ES-I3 (cell line): ENCODE data around the gene RUSF1.

Experiments
- H3K36me3 ChIP-seq: 2 replicates; pipeline ENCODE4 v1.6.1; 2013; ENCODE audit warnings: mild to moderate bottlenecking, low read length, control low read depth, moderate library complexity; ENCODE audit not compliant: insufficient read depth
- H3K4me1 ChIP-seq: 2 replicates; pipeline ENCODE4 v1.6.1; 2013; ENCODE audit warnings: mild to moderate bottlenecking, control low read depth, low read length; ENCODE audit not compliant: insufficient read depth
- H3K9ac ChIP-seq: 2 replicates; pipeline ENCODE4 v1.6.1; 2013; ENCODE audit warnings: low read depth, mild to moderate bottlenecking, low read length, moderate library complexity
- H3K9me3 ChIP-seq: 2 replicates; pipeline ENCODE4 v1.6.1; 2013; ENCODE audit warnings: mild to moderate bottlenecking, low read length, moderate library complexity; ENCODE audit not compliant: control insufficient read depth, insufficient read depth

Gene RUSF1

DNA sequence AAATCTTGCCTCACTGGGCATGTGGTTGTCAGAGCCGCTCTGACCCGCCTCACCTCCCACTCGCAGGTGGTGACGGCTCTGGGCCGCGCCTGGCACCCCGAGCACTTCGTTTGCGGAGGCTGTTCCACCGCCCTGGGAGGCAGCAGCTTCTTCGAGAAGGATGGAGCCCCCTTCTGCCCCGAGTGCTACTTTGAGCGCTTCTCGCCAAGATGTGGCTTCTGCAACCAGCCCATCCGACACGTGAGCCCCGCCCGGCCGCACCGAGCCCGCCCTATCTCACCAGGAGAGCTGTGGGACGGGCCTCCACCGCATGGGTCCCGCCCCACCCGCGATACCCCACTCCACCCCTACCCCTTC is 32.3 kb downstream of the RUSF1 start:
- H3K4me1 ChIP-seq: peaks cover 6% of the 10 kb centered on the region; the same call in 1 of the 2 replicates
- peak overlapping the region; percentile 84; the same call in 1 of the 2 replicates for H3K9ac ChIP-seq
- no peaks in the 10 kb centered on the region; the same call in 1 of the 2 replicates for H3K9me3 ChIP-seq
- H3K36me3 ChIP-seq: no peaks in the 10 kb centered on the region

DNA sequence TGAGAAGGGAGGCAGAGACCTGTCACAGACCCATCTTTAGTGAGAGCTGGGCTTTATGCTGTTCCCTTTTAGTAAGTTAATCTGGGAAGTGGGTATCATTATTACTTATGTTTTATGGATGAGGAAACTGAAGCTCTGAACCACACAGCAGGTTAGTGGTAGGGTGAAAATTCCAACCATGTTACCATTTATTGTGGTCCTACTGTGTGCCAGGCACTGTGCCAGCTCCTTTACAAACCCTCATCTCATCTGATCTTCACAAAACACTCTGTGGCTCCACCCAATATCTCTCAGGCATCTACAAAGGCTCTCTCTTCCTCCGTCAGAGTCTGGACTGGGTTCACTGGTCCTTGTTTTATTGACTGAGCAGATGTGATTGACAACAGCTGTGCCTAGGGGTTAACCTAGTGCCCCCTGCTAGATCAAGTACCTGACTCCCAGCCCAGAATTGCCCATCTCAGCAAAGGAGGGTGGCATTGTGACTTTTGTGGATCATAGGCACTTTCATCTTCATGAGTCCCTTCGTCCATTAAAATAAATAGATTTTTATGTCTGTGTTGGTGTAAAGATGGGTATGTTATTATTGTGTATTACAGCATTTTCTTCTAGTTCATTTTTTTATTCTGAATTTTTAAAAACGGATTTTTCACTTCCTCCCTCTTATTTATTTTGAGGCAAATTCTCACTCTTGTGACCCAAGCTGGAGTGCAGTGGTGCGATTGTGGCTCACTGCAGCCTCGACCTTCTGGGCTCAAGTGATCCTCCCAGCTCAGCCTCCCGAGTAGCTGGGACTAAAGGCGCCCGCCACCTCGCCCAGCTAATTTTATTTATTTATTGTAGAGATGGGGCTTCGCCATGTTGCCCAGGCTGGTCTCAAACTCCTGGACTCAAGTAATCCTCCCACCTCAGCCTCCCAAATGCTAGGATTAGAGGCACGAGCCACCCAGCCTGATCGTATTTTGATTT is 33.1 kb downstream of the RUSF1 start:
- no peaks in the 10 kb centered on the region for H3K36me3 ChIP-seq
- H3K9me3 ChIP-seq: no peaks in the 10 kb centered on the region; the same call in 1 of the 2 replicates
- peaks cover 6% of the 10 kb centered on the region; the same call in 1 of the 2 replicates for H3K4me1 ChIP-seq

DNA sequence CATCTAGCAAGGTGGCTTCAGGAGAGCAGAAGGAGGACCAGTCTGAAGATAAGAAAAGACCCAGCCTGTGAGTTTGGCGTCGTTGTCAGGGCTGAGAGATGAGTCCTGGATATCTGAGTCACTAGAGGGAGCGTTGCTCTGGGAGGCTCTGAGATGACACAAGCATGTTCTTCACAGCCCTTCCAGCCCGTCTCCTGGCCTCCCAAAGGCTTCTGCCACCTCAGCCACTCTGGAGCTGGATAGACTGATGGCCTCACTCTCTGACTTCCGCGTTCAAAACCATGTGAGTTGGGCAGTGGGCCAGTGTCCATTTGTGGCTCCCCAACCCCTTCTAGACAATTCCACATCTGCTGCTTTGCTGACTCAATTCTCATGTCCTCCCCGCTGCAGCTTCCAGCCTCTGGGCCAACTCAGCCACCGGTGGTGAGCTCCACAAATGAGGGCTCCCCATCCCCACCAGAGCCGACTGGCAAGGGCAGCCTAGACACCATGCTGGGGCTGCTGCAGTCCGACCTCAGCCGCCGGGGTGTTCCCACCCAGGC is 33.9 kb downstream of the RUSF1 start:
- no peak overlapping the region for H3K9ac ChIP-seq
- H3K4me1 ChIP-seq: peaks cover 6% of the 10 kb centered on the region; the same call in 1 of the 2 replicates
- H3K9me3 ChIP-seq: no peaks in the 10 kb centered on the region; the same call in 1 of the 2 replicates
- no peaks in the 10 kb centered on the region for H3K36me3 ChIP-seq

More for the DNA sequence above, 33.1 kb downstream of the RUSF1 start:
- H3K9ac ChIP-seq: no peak overlapping the region

DNA sequence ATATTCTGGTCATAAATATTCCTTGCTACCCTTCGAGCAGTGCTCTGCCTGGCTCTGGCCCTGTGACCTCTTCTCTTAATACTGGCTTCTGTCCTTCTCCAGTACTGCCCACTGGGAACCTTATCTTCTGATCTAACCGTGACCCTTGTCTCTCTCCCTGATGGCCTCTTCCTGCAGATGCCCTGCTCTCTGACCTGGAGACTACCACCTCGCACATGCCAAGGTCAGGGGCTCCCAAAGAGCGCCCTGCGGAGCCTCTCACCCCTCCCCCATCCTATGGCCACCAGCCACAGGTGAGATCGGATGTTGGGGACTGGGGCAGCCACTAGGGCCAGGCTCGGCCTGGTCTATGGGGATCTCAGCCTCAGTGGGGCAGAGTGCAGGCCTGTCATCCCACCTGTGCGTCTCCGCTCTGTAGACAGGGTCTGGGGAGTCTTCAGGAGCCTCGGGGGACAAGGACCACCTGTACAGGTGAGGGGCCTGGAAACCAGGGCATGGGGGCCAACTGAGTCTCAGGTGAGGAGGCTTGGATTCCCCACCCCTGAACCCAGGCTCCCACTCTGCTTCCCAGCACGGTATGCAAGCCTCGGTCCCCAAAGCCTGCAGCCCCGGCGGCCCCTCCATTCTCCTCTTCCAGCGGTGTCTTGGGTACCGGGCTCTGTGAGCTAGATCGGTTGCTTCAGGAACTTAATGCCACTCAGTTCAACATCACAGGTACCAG is 34.8 kb downstream of the RUSF1 start:
- Histone ChIP-seq H3K9ac (no peak overlapping the region), H3K9me3 (no peaks in the 10 kb centered on the region; the same call in 1 of the 2 replicates), H3K4me1 (peaks cover 6% of the 10 kb centered on the region; the same call in 1 of the 2 replicates), H3K36me3 (no peaks in the 10 kb centered on the region)

DNA sequence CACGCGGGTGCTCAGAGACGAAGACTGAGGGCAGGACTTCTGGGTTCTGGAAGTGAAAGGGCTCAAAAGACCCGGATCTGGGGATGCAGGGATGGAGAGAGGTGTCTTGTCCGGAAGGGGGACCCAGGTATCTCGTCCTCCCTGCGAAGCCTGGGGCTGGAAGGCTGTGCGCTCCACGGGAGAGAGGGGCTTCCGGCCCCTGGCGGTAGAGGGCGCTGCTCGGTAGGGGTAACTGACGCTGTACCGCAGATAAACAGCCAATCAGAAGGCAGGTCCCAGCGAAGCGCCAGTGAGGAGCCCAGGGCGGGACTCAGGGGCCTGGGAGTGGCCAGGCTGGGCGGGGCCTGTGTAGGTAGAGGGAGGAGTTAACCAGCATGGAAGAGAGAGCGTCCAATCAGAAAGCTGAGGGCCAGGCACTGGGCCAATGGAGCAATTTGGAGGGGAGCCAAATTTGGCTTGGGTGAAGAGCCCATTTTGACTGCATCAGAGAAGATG is 35.4 kb downstream of the RUSF1 start:
- H3K9me3 ChIP-seq: no peaks in the 10 kb centered on the region; the same call in 1 of the 2 replicates
- H3K4me1 ChIP-seq: peaks cover 6% of the 10 kb centered on the region; the same call in 1 of the 2 replicates
- peak overlapping the region; percentile 75 for H3K9ac ChIP-seq
- H3K36me3 ChIP-seq: no peaks in the 10 kb centered on the region

DNA sequence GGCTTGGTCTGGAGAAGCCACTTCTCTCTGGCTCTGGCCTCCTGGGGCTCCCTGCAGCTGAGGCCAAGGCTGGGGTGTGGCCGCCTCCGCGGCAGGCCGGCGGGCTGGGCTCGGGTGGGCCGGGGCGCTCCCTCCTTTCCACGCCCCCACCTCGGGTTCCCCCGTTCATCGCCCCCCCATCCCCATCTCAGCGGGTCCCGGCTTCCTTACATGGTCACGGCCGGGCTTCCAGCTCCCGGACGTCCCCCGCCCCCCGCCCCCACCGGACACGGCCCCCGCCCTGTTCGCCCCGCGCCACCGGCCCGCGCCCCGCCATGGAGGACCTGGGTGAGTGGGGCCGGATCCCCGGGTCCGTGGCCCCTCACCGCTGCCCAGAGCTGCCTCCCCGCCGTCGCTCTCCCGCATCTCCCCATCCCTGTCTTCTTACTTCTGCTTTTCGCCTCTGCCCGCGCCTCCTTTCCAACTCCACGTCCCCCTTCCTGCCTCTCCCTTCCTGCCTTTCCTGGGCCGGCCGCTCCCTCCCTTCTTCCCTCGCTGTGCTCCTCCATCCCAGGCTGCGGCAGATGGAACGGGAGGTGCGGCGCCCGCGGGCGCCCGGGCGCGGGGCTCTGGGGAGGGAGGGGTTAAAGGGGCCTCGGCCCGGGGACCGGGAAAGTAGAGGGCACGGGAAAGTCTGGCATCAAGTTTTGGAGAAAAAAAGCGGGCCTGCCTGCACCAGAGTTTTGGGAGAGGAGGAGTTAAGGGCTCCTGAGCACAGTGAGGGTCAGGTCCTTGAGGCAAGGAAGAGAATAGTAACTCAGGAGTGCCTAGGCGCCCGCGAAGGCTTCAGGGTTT is 36.1 kb downstream of the RUSF1 start, which contains the start of gene TGFB1I1:
Gene TGFB1I1, plus strand, starts transcription at position 278 of the 834 bp plus-strand sequence. Its CDS starts 37 bp downstream, at position 315.
- peaks cover 6% of the 10 kb centered on the region; the same call in 1 of the 2 replicates for H3K4me1 ChIP-seq
- no peaks in the 10 kb centered on the region for H3K36me3 ChIP-seq

DNA sequence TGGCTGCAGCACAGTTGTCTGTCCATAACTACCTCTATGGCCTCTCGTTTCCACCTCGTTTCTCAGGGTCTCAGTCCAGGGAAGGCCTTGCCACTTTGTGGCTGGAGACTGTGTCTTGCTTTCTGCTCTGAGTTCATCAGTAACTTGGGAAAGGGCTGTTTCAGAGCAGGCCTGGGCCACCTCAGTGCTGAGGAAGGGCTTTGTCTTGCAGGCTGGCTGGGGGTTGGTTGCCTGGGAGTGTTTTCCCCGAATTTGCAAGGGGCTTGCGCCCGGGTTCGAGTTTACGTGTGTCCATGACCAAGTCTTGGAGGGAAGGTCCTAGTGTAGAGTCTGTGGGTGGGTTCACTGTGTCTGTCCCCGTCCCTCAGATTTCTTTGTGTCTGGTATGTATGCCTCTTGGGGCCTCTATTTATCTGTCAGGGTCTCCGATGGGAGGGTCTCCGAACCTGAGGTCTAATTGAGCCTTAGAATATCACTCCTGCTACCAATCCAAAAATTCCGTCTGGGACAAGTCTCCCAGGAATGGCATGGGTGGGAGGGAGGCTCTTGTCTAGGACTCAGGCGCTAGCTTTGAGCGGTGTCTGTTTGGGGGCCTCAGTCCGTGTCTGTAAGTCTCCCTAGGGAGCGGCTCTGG is 36.8 kb downstream of the RUSF1 start:
- no peaks in the 10 kb centered on the region; the same call in 1 of the 2 replicates for H3K9me3 ChIP-seq
- H3K36me3 ChIP-seq: no peaks in the 10 kb centered on the region
- peaks cover 6% of the 10 kb centered on the region; the same call in 1 of the 2 replicates for H3K4me1 ChIP-seq
- peak overlapping the region; percentile 54; the same call in 1 of the 2 replicates for H3K9ac ChIP-seq

More for the DNA sequence above, 36.1 kb downstream of the RUSF1 start, which contains the start of gene TGFB1I1:
- Histone ChIP-seq H3K9me3 (no peaks in the 10 kb centered on the region; the same call in 1 of the 2 replicates), H3K9ac (peak within 1 kb of the TSS; percentile 75)

DNA sequence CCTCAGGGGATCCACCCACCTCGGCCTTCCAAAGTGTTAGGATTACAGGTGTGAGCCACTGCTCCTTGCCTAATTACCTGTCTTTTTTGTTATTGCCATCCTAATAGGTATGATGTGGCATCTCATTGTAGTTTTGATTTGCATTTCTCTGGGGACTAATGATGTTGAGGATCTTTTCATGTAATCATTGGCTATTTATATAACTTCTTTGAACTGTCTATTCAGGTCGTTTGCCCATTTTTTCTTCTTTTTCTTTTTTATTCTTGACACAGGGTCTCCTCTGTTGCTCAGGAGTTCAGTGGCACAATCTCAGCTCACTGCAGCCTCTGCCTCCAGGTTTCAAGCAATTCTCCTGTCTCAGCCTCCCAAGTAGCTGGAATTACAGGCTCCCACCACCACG is 37.6 kb downstream of the RUSF1 start:
- Histone ChIP-seq H3K4me1 (peaks cover 6% of the 10 kb centered on the region; the same call in 1 of the 2 replicates), H3K9me3 (no peaks in the 10 kb centered on the region; the same call in 1 of the 2 replicates), H3K36me3 (no peaks in the 10 kb centered on the region), H3K9ac (no peak overlapping the region)

DNA sequence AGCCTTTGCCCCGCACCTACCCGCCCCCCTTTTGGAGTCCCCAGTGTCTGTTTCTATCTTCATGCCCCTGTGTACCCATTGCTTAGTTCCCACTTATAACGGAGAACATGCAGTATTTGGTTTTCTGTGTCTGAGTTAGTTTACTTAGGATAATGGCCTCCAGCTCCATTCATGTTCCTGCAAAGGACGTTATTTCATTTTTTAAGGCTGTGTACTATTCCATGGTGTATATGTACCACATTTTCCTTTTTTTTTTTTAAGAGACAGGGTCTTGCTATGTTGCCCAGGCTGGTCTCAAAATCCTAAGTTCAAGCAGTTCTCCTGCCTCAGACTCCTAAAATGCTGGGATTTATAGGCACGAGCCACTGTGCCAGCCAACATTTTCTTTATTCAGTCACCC is 40.3 kb downstream of the RUSF1 start:
- H3K9ac ChIP-seq: no peak overlapping the region
- no peaks in the 10 kb centered on the region for H3K36me3 ChIP-seq
- H3K9me3 ChIP-seq: no peaks in the 10 kb centered on the region
- H3K4me1 ChIP-seq: peaks cover 6% of the 10 kb centered on the region; the same call in 1 of the 2 replicates

DNA sequence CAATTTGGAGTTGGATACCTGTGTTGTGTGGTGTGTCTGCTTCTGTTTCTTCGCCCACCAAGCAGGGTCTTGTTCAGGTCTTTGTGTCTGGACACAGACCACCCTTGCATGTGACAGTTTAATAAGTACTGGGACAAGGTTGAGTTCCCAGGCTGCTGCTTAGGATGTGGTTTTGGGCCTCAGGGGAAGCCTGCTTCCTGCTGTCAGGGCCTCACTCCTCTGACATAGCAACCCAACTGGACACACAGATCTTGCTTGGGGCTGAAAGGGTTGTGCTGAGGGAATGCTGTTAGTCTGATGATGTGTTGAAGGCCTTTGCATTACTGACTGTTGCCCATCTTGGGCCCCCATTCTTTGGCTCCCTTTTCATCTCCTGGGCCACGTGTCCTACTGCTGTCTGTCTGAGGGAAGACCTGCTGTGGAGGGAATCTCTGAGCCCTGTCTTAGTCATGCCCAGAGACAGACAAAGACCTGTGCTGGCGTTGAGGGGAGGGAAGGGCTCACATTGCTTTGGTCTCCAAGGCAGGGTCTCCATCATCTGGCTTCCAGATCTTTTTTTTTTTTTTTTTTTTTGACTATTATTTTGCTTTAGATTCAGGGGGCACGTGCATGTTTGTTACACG is 40.9 kb downstream of the RUSF1 start:
- no peaks in the 10 kb centered on the region for H3K9me3 ChIP-seq
- H3K36me3 ChIP-seq: no peaks in the 10 kb centered on the region
- peaks cover 6% of the 10 kb centered on the region; the same call in 1 of the 2 replicates for H3K4me1 ChIP-seq
- no peak overlapping the region for H3K9ac ChIP-seq

DNA sequence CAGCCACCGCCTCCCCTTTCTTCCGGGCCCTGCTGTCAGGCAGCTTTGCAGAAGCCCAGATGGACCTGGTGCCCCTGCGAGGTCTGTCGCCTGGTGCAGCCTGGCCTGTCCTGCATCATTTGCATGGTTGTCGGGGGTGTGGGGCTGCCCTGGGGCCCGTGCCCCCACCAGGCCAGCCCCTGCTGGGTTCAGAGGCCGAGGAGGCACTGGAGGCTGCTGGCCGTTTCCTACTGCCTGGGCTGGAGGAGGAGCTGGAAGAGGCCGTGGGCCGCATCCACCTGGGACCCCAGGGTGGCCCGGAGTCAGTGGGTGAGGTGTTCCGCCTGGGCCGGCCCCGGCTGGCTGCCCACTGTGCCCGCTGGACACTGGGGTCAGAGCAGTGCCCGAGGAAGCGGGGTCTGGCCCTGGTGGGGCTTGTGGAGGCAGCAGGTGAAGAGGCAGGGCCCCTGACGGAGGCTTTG is 41.8 kb downstream of the RUSF1 start:
- Histone ChIP-seq H3K9me3 (no peaks in the 10 kb centered on the region), H3K9ac (no peak overlapping the region), H3K4me1 (peaks cover 5% of the 10 kb centered on the region; the same call in 1 of the 2 replicates)

DNA sequence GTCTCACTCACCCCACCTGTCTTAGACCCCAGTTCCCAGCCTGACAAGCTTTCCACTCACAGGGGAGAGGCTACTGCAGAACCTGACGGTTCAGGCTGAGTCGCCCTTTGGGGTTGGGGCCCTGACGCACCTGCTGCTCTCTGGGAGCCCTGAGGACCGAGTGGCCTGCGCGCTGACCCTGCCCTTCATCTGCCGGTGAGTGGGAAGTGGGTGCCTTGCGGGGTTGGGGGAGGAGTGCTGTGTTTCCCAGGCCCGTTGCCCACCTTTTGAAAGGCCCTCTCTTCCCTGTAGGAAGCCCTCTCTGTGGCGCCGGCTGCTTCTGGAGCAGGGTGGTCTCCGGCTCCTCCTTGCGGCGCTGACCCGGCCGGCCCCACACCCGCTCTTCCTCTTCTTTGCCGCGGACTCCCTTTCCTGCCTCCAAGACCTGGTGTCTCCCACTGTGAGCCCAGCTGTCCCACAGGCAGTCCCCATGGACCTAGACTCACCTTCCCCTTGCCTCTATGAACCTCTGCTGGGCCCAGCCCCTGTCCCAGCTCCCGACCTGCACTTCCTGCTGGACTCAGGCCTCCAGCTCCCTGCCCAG is 42.3 kb downstream of the RUSF1 start:
- H3K9me3 ChIP-seq: no peaks in the 10 kb centered on the region
- H3K36me3 ChIP-seq: no peaks in the 10 kb centered on the region
- H3K9ac ChIP-seq: no peak overlapping the region
- no peaks in the 10 kb centered on the region for H3K4me1 ChIP-seq

More for the DNA sequence above, 41.8 kb downstream of the RUSF1 start:
- no peaks in the 10 kb centered on the region for H3K36me3 ChIP-seq
